ENCODE results near the gene TMEM106A.
"Not testable (repeated sequence)": the region's sequence is repeated elsewhere in the genome, so short reads cannot be mapped to it uniquely, and the experiment has no call there.

Gene TMEM106A

GRCh38 chr17:43211480-43212402 is at the start of gene TMEM106A:
Gene TMEM106A (plus strand): TSS chr17:43211875. CDS start chr17:43213042, 1,167 bp downstream.
- peak; percentile 48 to 49 for DNase-seq (ENCODE audit: low read depth in 2 of 2)

- not testable (repeated sequence) for DNase-seq (ENCODE audit: low read depth in 2 of 2)
Measured at GRCh38 chr17:43165971-43166370, 45.7 kb upstream of the TMEM106A start.

- no peak for DNase-seq (ENCODE audit: low read depth in 2 of 2)
Measured at GRCh38 chr17:43169561-43170139, 42.0 kb upstream of the TMEM106A start.

- peak; percentile 73 to 83 for DNase-seq (ENCODE audit: low read depth in 2 of 2)
Measured at GRCh38 chr17:43170140-43170765, 41.4 kb upstream of the TMEM106A start.

GRCh38 chr17:43170766-43171585 is 40.7 kb upstream of the TMEM106A start, which contains the start of gene NBR1:
Gene NBR1 (plus strand): TSS chr17:43171214. CDS start chr17:43175800, 4,586 bp downstream.
- DNase-seq (ENCODE audit: low read depth in 2 of 2), result peak; percentile 89 to 93

- DNase-seq (ENCODE audit: low read depth in 2 of 2), result no peak
Measured at GRCh38 chr17:43171586-43172487, 39.8 kb upstream of the TMEM106A start.

GRCh38 chr17:43175213-43176118 is 36.2 kb upstream of the TMEM106A start:
- DNase-seq (ENCODE audit: low read depth in 2 of 2), result no peak

GRCh38 chr17:43176119-43176570 is 35.5 kb upstream of the TMEM106A start:
- DNase-seq (ENCODE audit: low read depth in 2 of 2), result no peak

GRCh38 chr17:43183921-43184320 is 27.8 kb upstream of the TMEM106A start:
- no peak for DNase-seq (ENCODE audit: low read depth in 2 of 2)

GRCh38 chr17:43186656-43187055 is 25.0 kb upstream of the TMEM106A start:
- DNase-seq (ENCODE audit: low read depth in 2 of 2), result not testable (repeated sequence)

GRCh38 chr17:43193251-43193650 is 18.4 kb upstream of the TMEM106A start:
- no peak for DNase-seq (ENCODE audit: low read depth in 2 of 2)

- DNase-seq (ENCODE audit: low read depth in 2 of 2), result no peak
Measured at GRCh38 chr17:43199633-43200032, 12.0 kb upstream of the TMEM106A start.

- no peak for DNase-seq (ENCODE audit: low read depth in 2 of 2)
Measured at GRCh38 chr17:43200127-43200526, 11.5 kb upstream of the TMEM106A start.

GRCh38 chr17:43203013-43203412 is 8.7 kb upstream of the TMEM106A start:
- DNase-seq (ENCODE audit: low read depth in 2 of 2), result not testable (repeated sequence)

GRCh38 chr17:43210576-43210975 is 1.1 kb upstream of the TMEM106A start:
- DNase-seq (ENCODE audit: low read depth in 2 of 2), result no peak

GRCh38 chr17:43211123-43211479 is 574 bp upstream of the TMEM106A start:
- no peak for DNase-seq (ENCODE audit: low read depth in 2 of 2)

GRCh38 chr17:43212641-43213490 is 1.2 kb downstream of the TMEM106A start:
- DNase-seq (ENCODE audit: low read depth in 2 of 2), result no peak

- DNase-seq (ENCODE audit: low read depth in 2 of 2), result no peak
Measured at GRCh38 chr17:43213545-43213944, 1.9 kb downstream of the TMEM106A start.

Measured in activated CD8-positive, alpha-beta memory T cell treated with anti-CD3 and anti-CD28 coated beads for 4 hours (primary cell).